ENCODE measurements around the gene CD86.
A peak's percentile ranks its signal among the peaks of the same experiment; 100 is the strongest.

Gene CD86

GRCh38 chr3:122092460-122093165 lies 37.5 kb downstream of the CD86 start:
- peak; percentile 39 for DNase-seq (ENCODE audit: low read depth in 2 of 2)

DNA sequence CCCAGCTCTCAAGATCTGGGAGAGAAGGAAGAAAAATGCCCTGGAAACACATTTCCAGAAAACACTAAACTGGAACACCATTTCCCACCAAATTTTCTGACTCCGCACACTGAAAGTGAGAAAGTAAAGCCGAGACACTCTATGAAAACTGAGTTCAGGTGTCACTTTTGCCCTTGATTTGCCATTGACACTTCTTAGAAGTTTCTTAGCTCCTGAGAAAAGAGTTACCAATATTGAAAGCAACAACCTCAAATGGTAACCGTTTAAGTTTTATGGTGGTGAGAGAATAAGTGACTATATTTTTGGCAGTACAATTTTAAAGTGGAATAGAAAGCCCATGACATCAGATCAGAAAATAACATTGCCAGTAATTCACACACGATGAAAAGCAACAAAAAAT lies 39.0 kb downstream of the CD86 start:
- DNase-seq (ENCODE audit: low read depth in 2 of 2), result no peak

- DNase-seq (ENCODE audit: low read depth in 2 of 2), result no peak
Observed at GRCh38 chr3:122094693-122095092, 39.5 kb downstream of the CD86 start.

- DNase-seq (ENCODE audit: low read depth in 2 of 2), result no peak
Observed at GRCh38 chr3:122097141-122097540, 42.0 kb downstream of the CD86 start.

GRCh38 chr3:122098611-122099010 lies 43.4 kb downstream of the CD86 start:
- DNase-seq (ENCODE audit: low read depth in 2 of 2), result no peak

- DNase-seq (ENCODE audit: low read depth in 2 of 2), result no peak
Observed at GRCh38 chr3:122099255-122099654, 44.1 kb downstream of the CD86 start.

DNA sequence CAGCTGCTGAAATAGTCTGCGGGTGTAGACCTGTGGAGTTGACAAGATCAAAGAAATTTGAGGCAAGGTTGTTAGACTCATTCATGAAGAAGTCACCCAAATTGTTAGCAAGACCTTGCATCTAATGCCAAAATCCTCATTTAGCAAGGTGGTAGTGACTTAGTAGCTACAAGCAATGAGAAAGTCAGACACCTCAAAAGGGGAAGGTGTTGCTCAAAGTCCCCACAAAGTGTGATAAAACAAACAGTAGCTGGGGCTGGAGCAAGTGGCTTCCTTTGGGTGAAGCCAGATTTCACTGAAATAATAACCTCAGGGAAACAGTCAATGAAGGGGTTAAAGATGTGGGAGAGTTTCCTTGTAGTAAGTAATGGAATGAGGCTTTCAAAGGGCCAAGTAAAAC lies 44.9 kb downstream of the CD86 start:
- no peak for DNase-seq (ENCODE audit: low read depth in 2 of 2)

DNA sequence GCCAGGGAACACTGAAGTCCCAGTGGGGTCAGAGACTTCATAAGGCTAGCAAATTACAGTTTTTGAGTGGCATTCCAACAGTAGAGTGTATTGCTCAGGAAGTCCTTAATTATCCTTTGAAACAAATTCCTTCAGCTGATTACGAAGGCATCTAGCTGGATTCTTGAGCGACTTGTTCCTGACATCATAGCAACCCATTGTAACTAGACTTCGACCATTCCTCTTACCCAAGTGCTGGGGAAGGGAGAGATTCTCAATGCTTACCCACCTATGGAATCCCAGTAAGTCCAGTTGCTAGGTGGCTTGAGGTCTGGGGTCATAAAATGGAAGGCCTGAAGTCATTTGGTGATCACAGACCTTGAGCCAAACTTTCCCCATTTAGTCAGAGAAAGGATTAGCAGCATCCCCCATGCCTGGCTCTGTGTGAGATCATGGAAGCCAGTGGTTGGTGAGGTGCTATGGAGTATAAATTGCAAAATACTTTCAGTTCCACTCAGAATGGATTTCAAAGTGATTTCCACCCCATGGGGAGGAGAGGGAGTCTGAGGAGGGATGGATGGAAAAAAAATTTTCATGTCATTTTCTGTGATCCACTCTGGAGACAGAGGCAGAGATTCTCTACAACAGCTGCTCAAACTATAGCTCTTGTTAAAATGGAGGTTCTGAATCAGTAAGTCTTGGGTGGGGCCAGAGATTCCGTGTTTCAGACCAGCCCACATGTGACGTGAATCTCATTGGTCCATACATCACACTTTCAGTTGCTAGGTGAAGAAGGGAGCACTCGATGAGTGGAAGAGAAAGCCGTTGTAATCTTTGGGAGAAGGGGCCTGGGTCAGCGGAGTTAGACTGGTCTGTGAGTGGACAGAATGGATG lies 45.7 kb downstream of the CD86 start:
- no peak for DNase-seq (ENCODE audit: low read depth in 2 of 2)

DNA sequence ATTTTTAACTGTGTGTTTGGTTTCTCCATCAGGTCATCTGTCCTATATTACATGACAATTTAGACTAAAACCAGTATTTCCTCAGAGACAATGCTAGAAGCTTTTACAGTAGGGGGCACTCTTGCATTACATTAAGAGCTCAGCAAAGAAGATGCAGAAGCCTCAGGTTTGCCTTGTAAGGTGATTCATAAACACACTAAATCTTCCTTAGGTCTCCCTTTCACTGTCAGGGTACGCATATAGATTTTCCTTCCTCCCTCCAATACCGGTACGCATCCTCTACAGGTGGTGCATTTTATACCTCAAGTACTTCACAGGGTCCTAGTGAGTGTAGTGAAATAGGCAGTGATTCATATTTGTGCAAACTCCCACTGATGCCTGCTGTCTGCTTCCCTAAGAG lies 46.5 kb downstream of the CD86 start:
- no peak for DNase-seq (ENCODE audit: low read depth in 2 of 2)

- DNase-seq (ENCODE audit: low read depth in 2 of 2), result peak in 1 of 2 donors; percentile 14
Observed at GRCh38 chr3:122102191-122102935, 47.2 kb downstream of the CD86 start.

GRCh38 chr3:122103821-122104514 lies 48.8 kb downstream of the CD86 start:
- no peak for DNase-seq (ENCODE audit: low read depth in 2 of 2)

GRCh38 chr3:122104515-122105194 lies 49.5 kb downstream of the CD86 start:
- no peak for DNase-seq (ENCODE audit: low read depth in 2 of 2)

DNA sequence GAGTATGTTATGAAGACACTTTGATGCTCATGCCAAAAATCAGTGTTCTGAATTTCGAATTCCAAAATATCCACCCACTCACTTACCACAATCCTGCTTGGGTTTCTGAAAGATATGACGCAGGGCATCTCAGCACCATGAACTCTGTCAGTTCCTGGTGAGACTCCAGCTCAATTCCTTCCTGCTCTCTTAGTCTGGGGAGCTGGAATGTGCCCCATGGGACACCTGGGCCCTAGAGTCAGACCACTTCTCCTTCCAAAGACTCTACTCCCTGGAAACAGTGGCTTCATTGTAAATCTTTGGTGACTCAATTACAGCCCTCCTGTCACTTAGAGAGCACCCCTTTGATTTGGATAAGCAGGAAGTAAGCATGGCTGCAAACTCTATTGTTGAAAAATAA lies 50.5 kb downstream of the CD86 start:
- no peak for DNase-seq (ENCODE audit: low read depth in 2 of 2)

GRCh38 chr3:122107171-122107570 lies 52.0 kb downstream of the CD86 start:
- DNase-seq (ENCODE audit: low read depth in 2 of 2), result no peak

DNA sequence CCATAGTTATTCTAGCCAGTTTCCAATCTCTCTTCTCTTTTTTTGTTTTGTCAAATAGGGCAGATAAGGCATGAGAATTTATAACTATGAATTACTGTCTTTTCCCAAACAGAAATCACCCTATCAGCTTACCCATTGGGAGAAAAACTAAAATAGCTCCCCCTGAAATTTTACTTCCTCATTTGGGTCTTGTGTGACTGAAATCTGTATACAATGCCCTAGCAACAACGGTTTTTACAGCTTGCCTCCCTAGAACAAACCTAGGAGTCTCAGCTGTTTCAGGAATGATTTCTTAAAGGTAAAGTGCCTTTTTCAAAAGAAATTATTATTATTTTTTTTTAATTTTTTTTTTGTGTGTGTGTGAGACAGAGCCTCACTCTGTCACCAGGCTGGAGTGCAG lies 56.8 kb downstream of the CD86 start:
- no peak for DNase-seq (ENCODE audit: low read depth in 2 of 2)

DNA sequence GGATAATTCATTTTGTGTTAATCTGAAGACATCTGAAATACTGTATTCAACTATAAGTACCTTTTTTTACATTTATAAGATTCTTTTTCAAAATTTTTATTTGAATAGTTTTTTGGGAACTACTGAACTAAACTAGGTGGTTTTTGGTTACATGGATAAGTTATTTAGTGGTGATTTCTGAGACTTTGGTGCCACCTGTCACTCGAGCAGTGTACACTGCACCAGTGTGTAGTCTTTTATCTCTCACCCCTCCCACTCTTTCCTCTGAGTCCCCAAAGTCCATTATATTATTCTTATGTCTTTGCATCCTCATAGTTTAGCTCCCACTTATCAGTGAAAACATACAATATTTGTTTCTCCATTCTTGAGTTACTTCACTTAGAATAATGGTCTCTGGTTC lies 57.6 kb downstream of the CD86 start:
- DNase-seq (ENCODE audit: low read depth in 2 of 2), result no peak

- no peak for DNase-seq (ENCODE audit: low read depth in 2 of 2)
Observed at GRCh38 chr3:122123850-122124249, 68.7 kb downstream of the CD86 start.

DNA sequence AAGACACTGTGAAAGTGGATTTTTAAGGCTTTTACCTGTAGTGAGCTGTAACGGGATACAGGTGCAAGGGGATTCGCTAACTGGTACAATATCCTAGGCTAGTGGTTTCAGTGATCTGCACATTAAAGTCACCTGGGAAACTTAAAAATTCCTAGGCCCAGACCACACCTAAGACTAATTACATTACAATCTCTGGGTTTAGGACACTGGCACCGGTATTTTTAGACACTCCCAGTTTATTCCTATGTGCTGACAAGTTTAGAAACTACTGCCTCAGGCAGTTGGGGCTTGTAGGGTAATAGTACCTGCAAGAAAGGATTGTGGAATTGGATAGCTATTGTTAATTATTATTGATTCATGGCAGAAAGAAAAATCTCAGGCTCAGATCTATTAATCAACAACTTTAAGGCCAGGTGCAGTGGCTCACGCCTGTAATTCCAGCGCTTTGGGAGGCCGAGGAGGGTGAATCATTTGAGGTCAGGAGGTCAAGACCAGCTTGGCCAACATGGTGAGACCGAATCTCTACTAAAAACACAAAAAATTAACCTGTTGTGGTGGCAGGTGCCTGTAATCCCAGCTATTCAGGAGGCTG lies 77.9 kb downstream of the CD86 start:
- no peak for DNase-seq (ENCODE audit: low read depth in 2 of 2)

DNA sequence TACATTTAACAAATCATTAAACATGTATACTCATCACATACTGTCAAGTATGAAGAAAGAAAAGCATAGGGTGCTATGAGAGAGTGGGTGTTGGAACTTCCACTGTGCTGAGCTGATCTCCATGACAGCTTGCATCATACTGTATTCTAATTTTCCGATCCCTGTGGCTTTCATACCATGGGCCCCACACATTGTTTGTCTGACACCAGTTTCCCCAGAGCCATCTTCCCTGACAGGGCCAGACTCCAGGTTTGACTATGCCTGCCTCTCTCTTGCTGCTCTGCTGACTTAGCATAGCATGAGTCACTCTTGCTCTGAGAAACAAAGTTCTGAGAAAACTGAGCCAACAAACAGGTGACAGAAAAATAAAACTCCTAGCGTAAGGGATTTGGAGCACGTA lies 91.3 kb downstream of the CD86 start:
- peak; percentile 39 to 54 for DNase-seq (ENCODE audit: low read depth in 2 of 2)

DNA sequence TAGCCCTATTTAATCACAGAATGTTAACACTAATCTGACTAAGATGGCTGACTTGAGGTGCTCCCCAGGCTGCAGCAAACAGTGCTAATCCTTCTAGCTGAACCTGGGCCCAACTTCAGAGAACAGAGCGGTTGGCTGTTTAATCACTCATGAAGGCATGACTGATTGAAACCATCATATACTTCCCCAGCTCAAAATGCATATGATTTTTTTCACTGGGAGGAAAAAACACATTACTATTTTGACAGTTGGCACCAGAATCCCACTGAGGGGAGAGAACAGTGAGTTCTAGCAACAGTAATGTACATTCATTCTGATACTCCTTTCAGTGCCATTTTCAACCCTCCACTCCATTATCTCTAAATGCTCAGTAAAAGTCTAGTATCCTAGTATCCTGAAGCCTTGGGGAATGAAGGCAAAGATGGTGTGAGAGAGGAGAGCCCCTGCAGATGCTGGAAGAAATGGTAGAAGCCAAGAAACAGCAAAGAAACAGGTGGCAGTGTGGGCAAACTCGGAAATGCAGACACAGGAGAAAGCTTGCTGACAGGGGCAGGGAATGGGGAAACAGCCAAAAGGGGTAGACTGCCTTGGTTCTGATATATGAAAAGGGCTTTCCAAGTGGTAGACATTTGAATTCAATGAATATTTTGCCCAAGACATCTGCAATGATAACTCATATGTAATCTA lies 93.9 kb downstream of the CD86 start:
- no peak for DNase-seq (ENCODE audit: low read depth in 2 of 2)
